T-helper 1 cell treated with Interleukin-12 subunit alpha and Interleukin-12 subunit beta and Interleukin-4 antibody, amounts not matched to agents 30 μg/mL and 1 μg/mL, for 36 hours (primary cell): ENCODE results near the gene VIM.
A peak's percentile ranks its signal among the peaks of the same experiment; 100 is the strongest.

Experiments
- H3K27ac Mint-ChIP-seq: one replicate; pipeline ENCODE4 v1.8.0; 2021; ENCODE audit warnings: mild to moderate bottlenecking, mixed read lengths
- H3K27me3 Mint-ChIP-seq: one replicate; pipeline ENCODE4 v1.8.0; 2021; ENCODE audit warnings: low read depth, mixed read lengths
- H3K36me3 Mint-ChIP-seq: one replicate; pipeline ENCODE4 v1.8.0; 2021; ENCODE audit warnings: low read depth, mixed read lengths
- H3K4me1 Mint-ChIP-seq: one replicate; pipeline ENCODE4 v1.8.0; 2021; ENCODE audit warnings: low read depth, mixed read lengths
- H3K4me3 Mint-ChIP-seq: one replicate; pipeline ENCODE4 v1.8.0; 2021; ENCODE audit warnings: mild to moderate bottlenecking, moderate library complexity, mixed read lengths
- H3K9me3 Mint-ChIP-seq: one replicate; pipeline ENCODE4 v1.8.0; 2021; ENCODE audit warnings: mixed read lengths

Gene VIM

DNA sequence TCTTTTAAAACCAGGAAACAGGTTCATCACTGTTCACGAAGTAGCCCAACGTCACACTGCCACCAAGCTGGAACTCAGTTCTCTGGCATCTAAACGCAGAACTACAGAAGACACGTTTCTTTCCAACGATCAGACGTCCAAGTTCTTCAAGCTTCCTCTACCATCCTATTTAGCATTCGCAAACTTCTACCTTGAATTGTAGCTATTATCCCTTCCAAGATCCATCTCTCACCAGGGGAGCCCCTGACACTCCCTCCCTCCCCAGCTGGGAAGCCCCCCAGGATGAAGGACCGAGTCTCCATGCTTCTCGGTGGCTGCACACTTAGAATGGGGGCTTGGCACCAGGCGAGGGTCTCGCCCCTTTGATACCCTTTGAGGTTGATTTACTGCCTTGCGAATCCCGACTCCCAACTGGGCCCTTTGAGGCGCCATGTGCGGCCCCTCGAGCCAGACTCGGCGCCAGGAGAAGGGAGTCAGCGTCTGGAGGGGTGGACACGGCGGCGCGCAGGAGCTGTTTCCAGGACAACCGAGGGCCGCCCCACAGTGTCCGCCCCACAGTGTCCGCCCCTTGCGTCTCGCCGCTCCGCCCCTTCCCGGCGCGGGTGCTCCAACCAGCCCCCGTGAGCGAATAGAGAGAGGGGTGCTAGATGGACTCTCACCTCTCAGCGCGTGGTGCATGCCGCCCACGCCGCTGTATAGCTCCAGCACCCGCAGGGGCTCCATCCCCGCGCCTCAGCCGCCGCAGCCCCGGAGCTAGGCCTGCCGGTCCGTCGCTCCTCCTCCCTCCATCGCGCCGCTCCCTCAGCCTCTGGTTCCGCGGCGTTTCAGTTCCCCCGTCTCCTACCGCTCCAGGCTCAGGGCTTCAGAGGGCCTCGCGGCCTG, 26.9 kb upstream of the VIM start, which contains the start of gene TRDMT1:
Gene TRDMT1, minus strand, starts transcription at position 761 of the 882 bp plus-strand sequence. Its CDS starts 38 bp downstream, at position 723.
- no peaks in the 10 kb centered on the region for H3K27me3 Mint-ChIP-seq
- H3K9me3 Mint-ChIP-seq: no peaks in the 10 kb centered on the region
- H3K4me3 Mint-ChIP-seq: peak within 1 kb of the TSS; percentile 88
- H3K36me3 Mint-ChIP-seq: peaks cover 2% of the 10 kb centered on the region
- peak within 1 kb of the TSS; percentile 87 for H3K27ac Mint-ChIP-seq
- H3K4me1 Mint-ChIP-seq: peaks cover 32% of the 10 kb centered on the region

GRCh38 chr10:17201794-17202116, 26.3 kb upstream of the VIM start:
- Mint-ChIP-seq H3K4me1 (peaks cover 38% of the 10 kb centered on the region), H3K27ac (peak overlapping the region; percentile 87)

GRCh38 chr10:17202506-17202905, 25.5 kb upstream of the VIM start:
- Mint-ChIP-seq H3K4me3 (no peak overlapping the region), H3K36me3 (peaks cover 2% of the 10 kb centered on the region), H3K27ac (peak overlapping the region; percentile 1), H3K27me3 (no peaks in the 10 kb centered on the region), H3K4me1 (peaks cover 44% of the 10 kb centered on the region), H3K9me3 (no peaks in the 10 kb centered on the region)

More at GRCh38 chr10:17201794-17202116, 26.3 kb upstream of the VIM start:
- Mint-ChIP-seq H3K9me3 (no peaks in the 10 kb centered on the region), H3K36me3 (peaks cover 2% of the 10 kb centered on the region), H3K27me3 (no peaks in the 10 kb centered on the region), H3K4me3 (peak overlapping the region; percentile 88)

- Mint-ChIP-seq H3K9me3 (no peaks in the 10 kb centered on the region), H3K4me1 (peaks cover 45% of the 10 kb centered on the region), H3K27me3 (no peaks in the 10 kb centered on the region), H3K27ac (peak overlapping the region; percentile 1), H3K36me3 (peaks cover 2% of the 10 kb centered on the region), H3K4me3 (no peak overlapping the region)
Measured at GRCh38 chr10:17202999-17203398, 25.0 kb upstream of the VIM start.

GRCh38 chr10:17203416-17203815, 24.6 kb upstream of the VIM start:
- Mint-ChIP-seq H3K9me3 (no peaks in the 10 kb centered on the region), H3K4me1 (peaks cover 45% of the 10 kb centered on the region), H3K4me3 (no peak overlapping the region), H3K27ac (no peak overlapping the region), H3K36me3 (peaks cover 2% of the 10 kb centered on the region), H3K27me3 (no peaks in the 10 kb centered on the region)

- Mint-ChIP-seq H3K36me3 (peaks cover 2% of the 10 kb centered on the region), H3K4me3 (peak overlapping the region; percentile 29), H3K27me3 (no peaks in the 10 kb centered on the region), H3K9me3 (no peaks in the 10 kb centered on the region), H3K27ac (peak overlapping the region; percentile 80), H3K4me1 (peaks cover 39% of the 10 kb centered on the region)
Measured at GRCh38 chr10:17206210-17206709, 21.8 kb upstream of the VIM start.

GRCh38 chr10:17208476-17208875, 19.6 kb upstream of the VIM start:
- Mint-ChIP-seq H3K36me3 (peaks cover 5% of the 10 kb centered on the region), H3K27me3 (no peaks in the 10 kb centered on the region), H3K9me3 (no peaks in the 10 kb centered on the region), H3K4me3 (no peak overlapping the region), H3K4me1 (peaks cover 33% of the 10 kb centered on the region), H3K27ac (peak overlapping the region; percentile 17)

DNA sequence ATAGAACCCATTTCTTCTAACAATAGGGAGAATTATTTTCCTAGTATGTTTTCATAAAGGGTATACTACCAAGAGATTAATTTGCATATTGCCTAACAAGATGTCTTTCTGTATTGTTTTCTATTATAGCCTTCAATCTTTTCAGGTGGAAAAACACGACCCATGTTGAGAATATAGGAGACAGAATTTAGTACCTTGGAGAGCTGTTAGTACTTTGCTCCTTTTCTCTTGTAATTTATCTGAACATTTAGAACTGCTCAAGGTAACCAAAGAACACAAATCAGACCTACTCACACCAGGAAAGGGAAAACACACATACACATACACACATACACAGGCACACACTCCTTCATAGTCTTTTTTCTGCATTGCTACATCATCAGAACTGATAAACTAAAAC, 18.7 kb upstream of the VIM start:
- Mint-ChIP-seq H3K9me3 (no peaks in the 10 kb centered on the region), H3K4me1 (peaks cover 33% of the 10 kb centered on the region), H3K27ac (no peak overlapping the region), H3K4me3 (no peak overlapping the region), H3K27me3 (no peaks in the 10 kb centered on the region), H3K36me3 (peaks cover 7% of the 10 kb centered on the region)

DNA sequence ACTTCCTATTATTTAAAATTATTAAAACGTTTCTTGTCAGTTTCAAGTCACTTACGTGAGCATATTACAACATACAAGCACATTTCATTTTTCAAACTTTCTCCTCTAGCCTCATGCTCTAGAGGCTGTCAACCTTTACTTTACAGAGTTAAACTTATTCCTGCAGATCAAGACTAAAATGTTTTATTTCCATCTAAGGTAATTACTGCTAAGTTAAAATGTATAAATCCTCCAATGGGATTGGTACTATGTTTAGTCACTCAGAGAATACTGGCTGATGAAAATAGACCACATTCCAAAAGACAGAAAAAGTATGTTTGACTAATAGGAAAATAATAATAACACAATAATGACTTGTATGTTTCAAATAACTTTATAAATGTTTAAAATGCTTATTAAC, 18.2 kb upstream of the VIM start:
- peaks cover 10% of the 10 kb centered on the region for H3K36me3 Mint-ChIP-seq
- no peaks in the 10 kb centered on the region for H3K9me3 Mint-ChIP-seq
- H3K27ac Mint-ChIP-seq: no peak overlapping the region
- H3K27me3 Mint-ChIP-seq: no peaks in the 10 kb centered on the region
- H3K4me1 Mint-ChIP-seq: peaks cover 34% of the 10 kb centered on the region
- H3K4me3 Mint-ChIP-seq: no peak overlapping the region

DNA sequence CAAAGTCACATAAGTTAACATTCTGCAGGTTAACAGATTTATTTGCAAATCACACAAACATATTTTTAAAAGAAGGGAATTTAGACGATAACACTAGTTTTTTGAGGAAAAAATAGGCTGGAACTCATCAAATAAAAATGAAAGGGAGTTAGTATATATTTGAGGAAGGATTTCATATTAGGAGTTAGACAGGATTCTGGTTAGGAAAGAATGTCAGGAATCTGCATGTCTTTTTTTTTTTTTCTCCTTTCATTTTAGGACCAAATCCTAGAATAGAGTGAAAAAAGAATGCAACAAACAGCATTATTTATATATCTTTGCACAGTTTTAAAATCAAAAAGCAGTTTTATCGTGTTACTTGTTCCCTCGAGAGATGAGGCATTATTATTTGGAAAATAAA, 17.7 kb upstream of the VIM start:
- Mint-ChIP-seq H3K27me3 (no peaks in the 10 kb centered on the region), H3K4me3 (no peak overlapping the region), H3K9me3 (no peaks in the 10 kb centered on the region), H3K4me1 (peaks cover 38% of the 10 kb centered on the region), H3K27ac (no peak overlapping the region), H3K36me3 (peaks cover 14% of the 10 kb centered on the region)

DNA sequence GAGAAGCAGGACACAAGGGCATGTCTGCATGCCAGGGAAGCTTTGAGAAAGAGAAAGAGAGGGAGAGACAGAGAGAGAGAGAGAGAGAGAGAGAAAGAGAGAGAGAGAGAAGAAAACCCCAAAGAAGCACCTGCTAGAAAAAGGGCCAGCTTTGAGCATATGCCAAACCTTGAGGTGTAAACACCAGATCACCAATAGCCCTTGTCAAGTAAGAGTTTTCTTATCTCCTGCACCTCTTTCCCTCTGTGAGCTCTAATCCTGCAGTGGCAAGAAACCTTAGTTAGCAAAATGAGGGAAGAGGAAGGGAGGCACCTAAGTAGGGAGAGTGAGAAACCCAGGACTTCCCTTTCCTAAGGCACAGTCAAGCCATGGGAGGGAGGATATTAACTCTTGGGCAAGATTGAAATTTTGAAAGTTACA, 15.2 kb upstream of the VIM start:
- Mint-ChIP-seq H3K4me1 (peaks cover 37% of the 10 kb centered on the region), H3K9me3 (no peaks in the 10 kb centered on the region), H3K27me3 (no peaks in the 10 kb centered on the region), H3K27ac (no peak overlapping the region), H3K4me3 (no peak overlapping the region), H3K36me3 (peaks cover 21% of the 10 kb centered on the region)

- H3K4me1 Mint-ChIP-seq: peaks cover 36% of the 10 kb centered on the region
- H3K27ac Mint-ChIP-seq: no peak overlapping the region
- no peaks in the 10 kb centered on the region for H3K27me3 Mint-ChIP-seq
- H3K4me3 Mint-ChIP-seq: no peak overlapping the region
- peaks cover 26% of the 10 kb centered on the region for H3K36me3 Mint-ChIP-seq
- H3K9me3 Mint-ChIP-seq: no peaks in the 10 kb centered on the region
Measured at GRCh38 chr10:17213646-17214349, 14.2 kb upstream of the VIM start.

DNA sequence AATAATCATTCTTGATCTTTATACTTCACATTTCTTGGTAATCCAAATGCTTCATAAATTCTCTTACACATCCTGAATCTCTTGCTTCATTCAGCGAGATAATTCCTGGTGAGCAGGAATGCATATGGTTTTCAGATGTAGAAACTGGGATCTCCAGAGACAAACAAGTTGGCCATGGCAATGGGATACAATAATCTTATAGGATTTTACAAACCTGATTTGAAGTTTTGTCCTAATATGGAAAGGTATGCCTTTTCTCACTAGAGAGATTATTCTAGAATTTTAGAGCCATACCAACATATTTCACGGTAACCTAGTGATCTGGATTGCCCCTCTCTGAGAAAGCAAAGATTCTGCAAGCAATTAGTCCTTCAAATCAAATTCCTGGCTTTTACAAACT, 13.5 kb upstream of the VIM start:
- no peaks in the 10 kb centered on the region for H3K9me3 Mint-ChIP-seq
- no peaks in the 10 kb centered on the region for H3K27me3 Mint-ChIP-seq
- no peak overlapping the region for H3K4me3 Mint-ChIP-seq
- peaks cover 32% of the 10 kb centered on the region for H3K4me1 Mint-ChIP-seq
- H3K36me3 Mint-ChIP-seq: peaks cover 26% of the 10 kb centered on the region
- H3K27ac Mint-ChIP-seq: peak overlapping the region; percentile 10

DNA sequence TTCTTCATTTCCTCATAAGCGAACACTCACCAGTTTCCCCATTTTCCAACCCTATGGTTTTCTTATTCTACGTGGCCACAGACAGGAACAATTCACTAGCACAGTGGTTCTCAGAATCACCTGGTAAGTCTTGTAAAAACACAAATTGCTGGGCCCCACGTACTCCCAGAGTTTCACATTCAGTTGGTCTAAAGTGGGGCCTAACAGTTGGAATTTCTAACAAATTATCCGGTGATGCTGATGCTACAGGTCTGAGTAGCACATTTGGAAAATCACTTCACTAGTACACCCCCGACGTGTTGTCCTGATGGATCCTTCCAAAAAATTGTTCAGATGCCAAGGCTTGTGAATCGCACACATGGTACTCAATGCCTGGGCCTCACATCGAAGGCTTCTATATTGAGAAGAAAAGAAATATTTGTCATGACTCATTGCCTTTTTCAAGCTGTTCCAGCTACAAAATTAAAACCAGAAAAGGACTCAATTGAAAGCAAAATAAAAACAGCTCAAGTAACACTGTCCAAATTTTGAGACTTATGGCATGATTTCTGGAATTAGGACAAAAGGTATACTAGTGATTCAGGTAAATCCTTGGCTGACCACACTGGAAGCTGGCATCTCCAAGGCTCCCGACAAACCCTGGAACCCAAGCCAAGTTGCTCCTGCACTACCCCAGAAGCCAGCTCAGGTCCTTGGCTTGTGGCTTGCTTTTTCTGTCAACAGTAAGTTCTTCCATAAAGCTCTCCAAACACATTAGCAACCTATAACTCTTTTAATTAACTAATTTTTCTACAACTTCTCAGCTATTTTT, 12.9 kb upstream of the VIM start:
- H3K27ac Mint-ChIP-seq: peak overlapping the region; percentile 57
- H3K4me3 Mint-ChIP-seq: no peak overlapping the region
- no peaks in the 10 kb centered on the region for H3K9me3 Mint-ChIP-seq
- peaks cover 27% of the 10 kb centered on the region for H3K36me3 Mint-ChIP-seq
- H3K27me3 Mint-ChIP-seq: no peaks in the 10 kb centered on the region
- H3K4me1 Mint-ChIP-seq: peaks cover 31% of the 10 kb centered on the region
